ENCODE measurements around the gene HEXD. TPM values are rescaled to one million over a fixed set of nuclear protein-coding genes. Genes with fewer than 3 reads are reported as not detected.
A peak's percentile ranks its signal among the peaks of the same experiment; 100 is the strongest.

HEXD gene
- total RNA-seq, 2 experiments from 2014 or later = 87.9 to 93.2 TPM

GRCh38 chr17:82468692-82469091 is 50.5 kb downstream of the HEXD start:
- intact Hi-C loops (cut with micrococcal nuclease; ENCODE audit: unreplicated experiment) = no loop called here
- CTCF ChIA-PET (ENCODE audit: unreplicated experiment) = no interaction called here

GRCh38 chr17:82470065-82470464 is 51.9 kb downstream of the HEXD start:
- BruUV-seq (replicated peaks) = no TSS peak
- H3K4me3 ChIP-seq (ENCODE audit: low read depth, low read length, poor library complexity, severe bottlenecking) = no peak overlapping the region
- no peaks in the 10 kb centered on the region for H3K4me1 ChIP-seq (ENCODE audit: insufficient read depth, low read length, poor library complexity, severe bottlenecking)
- H3K9me2 ChIP-seq (ENCODE audit: insufficient read depth, low read length) = no peaks in the 10 kb centered on the region
- H2AFZ ChIP-seq (ENCODE audit: low read length) = no peak overlapping the region
- H4K20me1 ChIP-seq (ENCODE audit: insufficient read depth, low read length) = no peaks in the 10 kb centered on the region
- no peak overlapping the region for H3K27ac ChIP-seq (ENCODE audit: low read depth, low read length, poor library complexity, severe bottlenecking)
- H3K36me3 ChIP-seq (ENCODE audit: insufficient read depth, low read length) = peaks cover 86% of the 10 kb centered on the region
- H3K4me2 ChIP-seq (ENCODE audit: low read length) = no peak overlapping the region
- TF ChIP-seq CTCF (conservative IDR thresholded peaks at IDR 0.05; ENCODE audit: low read length) = no peak
- no peak for TF ChIP-seq EZH2phosphoT487 (IDR thresholded peaks at IDR 0.05; ENCODE audit: borderline replicate concordance, low read depth, low read length)
- ChIA-PET CTCF (ENCODE audit: unreplicated experiment) (no interaction called here), POLR2A (no interaction called here)
- H3K79me2 ChIP-seq (ENCODE audit: insufficient read depth, low read depth, low read length) = no peaks in the 10 kb centered on the region
- intact Hi-C loops (cut with micrococcal nuclease; ENCODE audit: unreplicated experiment) = no loop called here
- no peaks in the 10 kb centered on the region for H3K9me3 ChIP-seq (ENCODE audit: low read length)
- DNase-seq (ENCODE audit: low spot score) = no peak

More at GRCh38 chr17:82468692-82469091, 50.5 kb downstream of the HEXD start:
- POLR2A ChIA-PET = no interaction called here
- Histone ChIP-seq H3K4me2 (ENCODE audit: low read length) (no peak overlapping the region), H2AFZ (ENCODE audit: low read length) (no peak overlapping the region), H3K9me3 (ENCODE audit: low read length) (no peaks in the 10 kb centered on the region), H3K4me3 (ENCODE audit: low read depth, low read length, poor library complexity, severe bottlenecking) (no peak overlapping the region), H3K79me2 (ENCODE audit: insufficient read depth, low read depth, low read length) (no peaks in the 10 kb centered on the region), H3K4me1 (ENCODE audit: insufficient read depth, low read length, poor library complexity, severe bottlenecking) (no peaks in the 10 kb centered on the region), H3K9me2 (ENCODE audit: insufficient read depth, low read length) (no peaks in the 10 kb centered on the region), H3K27ac (ENCODE audit: low read depth, low read length, poor library complexity, severe bottlenecking) (no peak overlapping the region), H4K20me1 (ENCODE audit: insufficient read depth, low read length) (no peaks in the 10 kb centered on the region), H3K36me3 (ENCODE audit: insufficient read depth, low read length) (peaks cover 87% of the 10 kb centered on the region)
- TF ChIP-seq CTCF (conservative IDR thresholded peaks at IDR 0.05; ENCODE audit: low read length) (no peak), EZH2phosphoT487 (IDR thresholded peaks at IDR 0.05; ENCODE audit: borderline replicate concordance, low read depth, low read length) (no peak)
- BruUV-seq (replicated peaks) = no TSS peak
- DNase-seq (ENCODE audit: low spot score) = no peak

- Histone ChIP-seq H3K4me2 (ENCODE audit: low read length) (no peak overlapping the region), H3K79me2 (ENCODE audit: insufficient read depth, low read depth, low read length) (no peaks in the 10 kb centered on the region), H3K4me1 (ENCODE audit: insufficient read depth, low read length, poor library complexity, severe bottlenecking) (no peaks in the 10 kb centered on the region), H3K9me3 (ENCODE audit: low read length) (no peaks in the 10 kb centered on the region), H3K4me3 (ENCODE audit: low read depth, low read length, poor library complexity, severe bottlenecking) (no peak overlapping the region), H3K27ac (ENCODE audit: low read depth, low read length, poor library complexity, severe bottlenecking) (no peak overlapping the region), H3K36me3 (ENCODE audit: insufficient read depth, low read length) (peaks cover 75% of the 10 kb centered on the region), H3K9me2 (ENCODE audit: insufficient read depth, low read length) (no peaks in the 10 kb centered on the region), H4K20me1 (ENCODE audit: insufficient read depth, low read length) (no peaks in the 10 kb centered on the region), H2AFZ (ENCODE audit: low read length) (no peak overlapping the region)
- DNase-seq (ENCODE audit: low spot score) = no peak
- BruUV-seq (replicated peaks) = TSS peak; percentile 54
- ChIA-PET CTCF (ENCODE audit: unreplicated experiment) (no interaction called here), POLR2A (no interaction called here)
- TF ChIP-seq CTCF (conservative IDR thresholded peaks at IDR 0.05; ENCODE audit: low read length) (no peak), EZH2phosphoT487 (IDR thresholded peaks at IDR 0.05; ENCODE audit: borderline replicate concordance, low read depth, low read length) (no peak)
- intact Hi-C loops (cut with micrococcal nuclease; ENCODE audit: unreplicated experiment) = no loop called here
Measured at GRCh38 chr17:82474223-82475010, 56.3 kb downstream of the HEXD start.
